Measurements from ENCODE around the gene WAPL.

WAPL gene

GRCh38 chr10:86461963-86462804 is 59.4 kb downstream of the WAPL start:
- no peak for DNase-seq

DNA sequence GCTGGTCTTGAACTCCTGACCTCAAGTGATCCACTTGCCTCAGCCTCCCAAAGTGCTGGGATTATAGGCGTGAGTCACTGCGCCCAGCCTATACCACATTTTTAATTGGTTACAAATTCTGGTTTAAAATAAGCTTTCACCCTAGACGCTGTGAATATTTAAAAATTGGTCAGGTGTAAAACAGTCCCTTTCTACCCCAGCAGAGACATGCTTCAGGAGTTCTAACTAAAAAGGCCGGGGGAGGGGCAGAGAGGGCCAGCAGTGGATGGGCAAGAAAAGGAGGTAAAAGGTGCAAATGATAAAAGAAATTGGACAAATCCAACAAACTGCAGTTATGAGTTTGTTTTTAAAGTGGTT is 70.0 kb downstream of the WAPL start:
- no peak for DNase-seq

- no peak for DNase-seq
Observed at GRCh38 chr10:86450806-86451603, 70.6 kb downstream of the WAPL start.

- DNase-seq = peak; percentile 33
Observed at GRCh38 chr10:86449926-86450558, 71.5 kb downstream of the WAPL start.

GRCh38 chr10:86447432-86447831 is 74.2 kb downstream of the WAPL start:
- DNase-seq = no peak

DNA sequence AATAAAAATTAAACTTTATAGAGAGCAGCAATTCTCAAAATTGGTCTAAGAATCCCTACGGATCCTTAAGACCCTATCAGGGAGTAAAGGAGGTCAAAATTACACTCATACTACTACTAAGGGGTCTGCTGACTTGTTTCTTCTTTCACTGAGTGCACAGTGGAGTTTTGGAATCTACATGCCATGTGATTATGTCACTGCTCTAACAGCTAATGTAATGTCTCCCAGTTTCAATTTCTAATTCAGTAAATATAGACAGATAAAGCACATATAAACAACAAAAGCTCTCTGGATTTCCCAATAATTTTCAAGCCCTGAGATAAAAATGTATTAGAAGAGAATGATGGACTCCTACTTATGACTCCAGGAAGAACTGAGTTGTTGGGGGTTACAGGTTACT is 74.6 kb downstream of the WAPL start:
- DNase-seq = peak; percentile 87

- DNase-seq = peak; percentile 69
Observed at GRCh38 chr10:86446440-86446839, 75.2 kb downstream of the WAPL start.

GRCh38 chr10:86443936-86444335 is 77.7 kb downstream of the WAPL start:
- peak; percentile 20 for DNase-seq

DNA sequence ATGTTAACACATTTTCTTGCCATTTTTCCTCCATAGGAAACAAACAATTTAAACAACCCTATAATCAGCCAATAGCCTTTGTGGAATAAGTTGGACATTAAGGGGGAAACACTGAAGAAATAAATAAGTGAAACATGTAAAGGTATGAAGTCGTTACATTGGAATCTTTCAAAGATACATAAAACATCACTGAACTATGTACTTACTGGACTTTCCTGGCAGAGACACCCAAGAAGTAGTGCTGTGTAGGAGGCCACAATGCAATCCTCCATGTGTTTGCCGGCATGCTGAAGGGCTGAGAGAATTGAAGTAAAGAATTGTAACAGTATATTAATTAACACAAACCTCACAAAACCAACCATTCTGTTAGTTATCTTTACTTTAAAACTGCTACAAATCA is 78.5 kb downstream of the WAPL start:
- DNase-seq = no peak

- peak; percentile 80 for DNase-seq
Observed at GRCh38 chr10:86440874-86441843, 80.4 kb downstream of the WAPL start.

DNA sequence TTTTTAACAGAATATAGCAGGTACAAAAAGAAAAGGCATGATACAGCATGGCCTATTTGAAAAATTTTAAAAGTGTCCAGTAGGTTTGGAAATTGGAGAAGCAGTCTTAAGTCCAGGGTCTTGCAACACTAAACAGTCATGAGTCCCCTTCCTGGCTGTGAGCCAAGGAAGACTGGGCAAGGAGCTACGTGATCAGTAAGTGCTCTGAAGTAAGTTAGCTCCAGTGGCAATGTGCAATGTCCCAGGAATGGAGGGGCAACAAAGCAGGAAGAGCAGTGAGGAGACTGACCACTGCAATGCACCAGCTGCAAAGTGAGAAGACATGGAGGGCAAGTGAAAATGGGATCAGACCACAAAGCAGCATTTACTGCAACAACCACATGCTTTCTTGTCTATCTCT is 82.0 kb downstream of the WAPL start:
- peak; percentile 96 for DNase-seq

DNA sequence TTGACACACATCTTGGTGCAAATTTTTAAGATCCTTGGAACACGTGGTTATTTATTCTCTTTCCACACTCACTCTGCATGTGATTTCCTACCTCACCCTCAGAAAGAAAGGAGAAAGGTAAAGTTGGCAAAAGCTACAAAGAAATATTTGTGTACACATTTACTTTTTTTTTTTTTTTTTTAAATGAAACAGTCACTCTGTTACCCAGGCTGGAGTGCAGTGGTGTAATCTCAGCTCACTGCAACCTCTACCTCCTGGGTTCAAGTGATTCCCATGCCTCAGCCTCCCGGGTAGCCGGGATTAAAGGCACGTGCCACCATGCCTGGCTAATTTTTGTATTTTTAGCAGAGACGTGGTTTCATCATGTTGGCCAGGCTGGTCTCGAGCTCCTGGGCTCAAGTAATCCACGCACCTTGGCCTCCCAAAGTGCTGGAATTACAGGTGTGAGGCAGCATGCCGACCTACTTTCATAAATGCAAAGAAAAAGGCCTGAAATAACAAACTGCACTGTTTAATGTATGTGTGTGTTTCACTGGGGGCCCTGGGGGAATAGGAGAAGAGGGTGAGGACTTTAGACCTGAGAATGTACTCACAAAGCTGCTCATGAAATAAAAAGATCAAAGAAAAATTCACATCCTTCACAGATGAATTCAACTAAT is 83.4 kb downstream of the WAPL start:
- no peak for DNase-seq

DNA sequence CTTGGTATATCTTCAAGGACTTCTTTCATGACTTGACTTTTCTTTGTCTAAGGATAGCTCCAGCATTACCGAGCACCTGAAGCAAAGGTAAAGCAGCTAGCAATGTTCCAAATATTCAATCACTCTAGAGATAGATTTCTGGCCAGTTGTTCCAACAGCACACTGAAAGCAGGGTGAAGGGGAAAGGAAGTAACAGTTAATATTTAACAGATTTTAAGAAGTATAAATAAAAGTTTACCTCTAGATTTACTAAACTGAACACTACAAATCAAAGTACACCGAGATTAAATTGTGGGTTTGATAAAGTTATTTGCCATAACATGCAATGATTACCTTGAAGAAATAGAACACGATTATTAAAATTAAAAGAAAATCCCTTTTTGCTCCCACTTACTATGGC is 84.1 kb downstream of the WAPL start:
- DNase-seq = no peak

DNA sequence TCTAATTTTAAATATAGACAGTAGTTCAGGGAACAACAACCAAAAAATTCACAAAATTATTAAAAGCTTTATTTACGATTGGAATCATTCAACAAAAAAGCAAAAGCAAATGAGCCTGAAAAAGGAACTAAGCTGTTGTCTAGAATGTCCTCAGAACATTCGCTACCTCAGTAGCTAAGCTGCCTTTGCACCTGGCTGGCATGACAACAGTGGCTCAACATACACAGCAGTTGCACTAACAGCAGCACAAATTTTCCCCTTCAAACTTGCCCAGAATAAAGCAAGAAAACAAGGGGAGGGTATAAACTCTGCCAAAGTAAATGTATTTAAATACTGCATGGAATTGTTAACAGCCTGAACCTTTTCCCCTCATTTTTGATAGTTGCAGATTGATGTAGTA is 84.6 kb downstream of the WAPL start:
- DNase-seq = no peak

GRCh38 chr10:86434656-86435055 is 86.9 kb downstream of the WAPL start:
- no peak for DNase-seq

- no peak for DNase-seq
Observed at GRCh38 chr10:86423739-86424138, 97.9 kb downstream of the WAPL start.

- DNase-seq = no peak
Observed at GRCh38 chr10:86419101-86419500, 102.5 kb downstream of the WAPL start.

DNA sequence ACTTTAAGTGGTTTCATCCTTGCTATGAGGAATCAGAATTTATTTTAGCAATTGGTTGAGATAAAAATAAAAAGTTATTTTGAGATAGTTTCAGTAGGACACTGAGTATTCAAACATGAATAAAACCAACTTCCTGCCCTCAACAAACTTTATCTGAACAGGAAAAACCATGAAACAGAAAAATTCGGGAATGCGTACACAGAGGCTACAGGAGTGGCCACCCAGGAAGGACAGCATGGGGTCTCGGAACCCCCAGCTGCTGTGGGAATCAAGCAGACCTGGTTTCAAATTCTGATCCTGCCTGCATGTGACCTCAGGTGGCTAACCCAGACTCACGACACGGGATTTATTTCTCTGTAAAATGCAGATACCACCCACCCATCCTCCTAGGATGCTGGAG is 106.0 kb downstream of the WAPL start:
- no peak for DNase-seq

DNA sequence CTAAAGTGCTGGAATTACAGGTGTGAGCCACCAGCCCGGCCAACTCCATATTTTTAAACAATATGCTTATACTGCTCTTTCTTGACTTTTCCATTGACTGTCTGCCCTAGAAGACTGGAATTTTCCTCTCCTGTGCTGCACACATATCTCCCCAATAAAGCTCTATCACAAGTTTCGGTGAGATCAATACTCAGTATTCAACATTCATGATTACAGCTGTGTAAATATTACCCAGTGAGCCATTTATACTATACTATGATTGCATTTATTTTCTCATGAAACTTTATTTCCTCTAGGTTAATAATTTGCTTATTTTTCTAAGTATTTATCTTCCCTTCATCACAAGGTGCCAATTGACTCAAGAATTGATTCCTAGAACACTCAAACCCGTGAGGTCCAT is 106.5 kb downstream of the WAPL start:
- no peak for DNase-seq

DNA sequence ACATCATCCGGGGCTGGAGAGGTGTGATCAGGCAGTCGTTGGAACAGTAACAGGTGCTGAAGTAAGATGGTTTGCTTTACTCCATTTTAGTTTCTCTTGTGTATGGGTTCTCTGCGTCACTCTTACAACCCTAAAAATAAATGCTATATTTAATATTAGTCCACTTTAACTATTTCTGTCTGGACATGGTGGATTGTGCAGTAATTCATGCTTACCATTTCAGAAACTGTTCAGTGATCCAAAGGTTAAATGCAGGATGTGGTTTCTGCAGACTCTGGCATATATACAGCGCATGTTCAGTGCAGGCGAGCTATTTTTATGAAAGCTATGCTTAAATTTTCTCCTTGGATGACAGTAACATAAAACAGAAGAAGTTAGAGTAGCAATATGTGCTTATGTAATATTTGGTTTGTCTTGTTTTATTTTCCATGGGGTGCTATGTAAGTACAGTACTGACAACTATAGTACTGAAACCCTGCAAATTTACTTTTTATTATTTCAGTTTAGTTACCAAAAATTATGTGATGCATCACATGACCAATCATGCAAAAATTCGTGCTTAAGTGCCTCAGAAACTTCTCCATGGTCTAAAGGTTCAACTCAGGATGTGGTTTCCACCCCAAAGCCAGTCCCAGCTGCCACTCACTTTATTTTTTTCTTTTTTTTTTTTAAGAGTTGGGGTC is 108.4 kb downstream of the WAPL start:
- peak; percentile 35 for DNase-seq

DNA sequence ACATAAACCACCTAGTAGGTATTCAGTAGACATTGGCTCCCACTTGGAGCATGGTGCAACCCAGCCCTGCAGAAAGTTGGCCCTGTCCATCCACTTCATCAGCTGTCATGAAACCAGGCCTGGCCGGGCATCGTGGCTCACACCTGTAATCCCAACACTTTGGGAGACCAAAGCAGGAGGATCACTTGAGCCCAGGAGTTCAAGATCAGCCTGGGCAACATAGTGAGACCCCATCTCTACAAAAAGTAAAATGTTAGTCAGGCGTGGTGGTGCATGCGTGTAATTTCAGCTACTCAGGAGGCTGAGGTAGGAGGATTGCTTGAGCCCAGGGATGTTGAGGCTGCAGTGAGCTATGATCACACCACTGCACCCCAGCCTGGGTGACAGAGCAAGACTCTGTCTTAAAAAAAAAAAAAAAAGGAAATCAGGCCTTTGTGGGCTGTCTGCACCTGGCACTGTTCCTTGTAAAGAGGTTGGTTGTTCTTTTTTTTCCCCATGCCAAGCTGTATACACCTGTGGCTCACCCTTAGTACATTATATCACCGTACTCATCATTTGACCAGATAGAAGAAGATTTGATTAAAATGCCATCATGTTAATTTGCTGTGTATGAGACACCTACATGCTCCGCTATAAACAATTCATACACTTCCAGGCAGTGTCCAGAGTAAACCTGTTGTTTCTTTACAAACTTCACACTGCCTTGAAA is 109.6 kb downstream of the WAPL start:
- DNase-seq = no peak

Measured in suppressor macrophage treated with lipopolysaccharide for 4 hours (primary cell).